Liver (tissue), 9 donors: ENCODE data around the gene PLCB1. TPM values are rescaled to one million over a fixed set of nuclear protein-coding genes. Genes with fewer than 3 reads are reported as not detected.

ENCODE experiments used
- DNase-seq: peaks from one replicate; pipeline ENCODE4 v3.0.0-alpha.2; 2017; ENCODE audit warnings: low spot score
- H3K27ac ChIP-seq, 2 donors: one replicate each; pipeline ENCODE4 v1.7.0; 2013; ENCODE audit warnings: inconsistent platforms in 2 of 2, low read length in 2 of 2, control low read depth in 1 of 2, low read depth in 1 of 2, mild to moderate bottlenecking in 1 of 2
- H3K27me3 ChIP-seq, 4 donors: one replicate each; pipeline versions ENCODE4 v1.6.1 to v1.7.0; 2013; ENCODE audit warnings: low read length in 3 of 4, inconsistent platforms in 1 of 4, mild to moderate bottlenecking in 1 of 4, moderate library complexity in 1 of 4; ENCODE audit not compliant: control insufficient read depth in 4 of 4, insufficient read depth in 4 of 4
- H3K36me3 ChIP-seq, 4 donors: one replicate each; pipeline versions ENCODE4 v1.6.1 to v1.7.0; 2013; ENCODE audit warnings: low read length in 3 of 4, mild to moderate bottlenecking in 3 of 4, low read depth in 1 of 4, moderate library complexity in 1 of 4; ENCODE audit not compliant: control insufficient read depth in 4 of 4, insufficient read depth in 3 of 4
- H3K4me1 ChIP-seq, 4 donors: one replicate each; pipeline versions ENCODE4 v1.6.1 to v1.7.0; 2013; ENCODE audit warnings: low read length in 3 of 4, mild to moderate bottlenecking in 3 of 4, moderate library complexity in 1 of 4; ENCODE audit not compliant: control insufficient read depth in 4 of 4, insufficient read depth in 4 of 4
- H3K4me3 ChIP-seq, 3 donors: one replicate each; pipeline versions ENCODE4 v1.6.1 to v1.7.0; 2013; ENCODE audit warnings: low read length in 3 of 3, control low read depth in 1 of 3, low read depth in 1 of 3, mild to moderate bottlenecking in 1 of 3
- H3K9ac ChIP-seq, 2 donors: one replicate each; pipeline ENCODE4 v1.7.0; 2013; ENCODE audit warnings: low read length in 2 of 2, mild to moderate bottlenecking in 2 of 2, moderate library complexity in 2 of 2, control low read depth in 1 of 2, low read depth in 1 of 2
- H3K9me3 ChIP-seq, 4 donors: one replicate each; pipeline versions ENCODE4 v1.6.1 to v1.7.0; 2013; ENCODE audit warnings: low read length in 3 of 4; ENCODE audit not compliant: control insufficient read depth in 4 of 4
- ATF3 ChIP-seq: IDR thresholded peaks from 2 replicates; pipeline ENCODE4 v1.6.1; 2016; ENCODE audit warnings: antibody characterized with exemption
- FOXA1 ChIP-seq: IDR thresholded peaks from 2 replicates; pipeline ENCODE4 v1.6.1; 2016; ENCODE audit warnings: antibody characterized with exemption
- FOXA2 ChIP-seq: IDR thresholded peaks from 2 replicates; pipeline ENCODE4 v1.6.1; 2016; ENCODE audit warnings: antibody characterized with exemption
- GABPA ChIP-seq, 2 donors: IDR thresholded peaks in 1 of 2; conservative IDR thresholded peaks in 1 of 2; 2 replicates each; pipeline ENCODE4 v1.6.1; 2016; ENCODE audit warnings: antibody characterized with exemption in 2 of 2, mild to moderate bottlenecking in 1 of 2, moderate library complexity in 1 of 2
- HNF4A ChIP-seq, 2 donors: conservative IDR thresholded peaks; 2 replicates each; pipeline ENCODE4 v1.6.1; 2016; ENCODE audit warnings: antibody characterized with exemption in 2 of 2, mild to moderate bottlenecking in 2 of 2
- JUND ChIP-seq, 2 donors: IDR thresholded peaks; 2 replicates each; pipeline ENCODE4 v1.6.1; 2016; ENCODE audit warnings: antibody characterized with exemption in 2 of 2
- NR2F2 ChIP-seq: IDR thresholded peaks from 2 replicates; pipeline ENCODE4 v1.6.1; 2016; ENCODE audit warnings: antibody characterized with exemption
- RAD21 ChIP-seq, 2 donors: IDR thresholded peaks; 2 replicates each; pipeline ENCODE4 v1.6.1; 2016; ENCODE audit warnings: antibody characterized with exemption in 2 of 2, mild to moderate bottlenecking in 2 of 2
- RXRA ChIP-seq, 2 donors: IDR thresholded peaks; 2 replicates each; pipeline ENCODE4 v1.6.1; 2017 to 2018; ENCODE audit warnings: antibody characterized with exemption in 2 of 2, mild to moderate bottlenecking in 1 of 2
- SP1 ChIP-seq: IDR thresholded peaks from 2 replicates; pipeline ENCODE4 v1.6.1; 2018; ENCODE audit warnings: antibody characterized with exemption, mild to moderate bottlenecking
- TAF1 ChIP-seq: conservative IDR thresholded peaks from 2 replicates; pipeline ENCODE4 v1.6.1; 2016; ENCODE audit warnings: antibody characterized with exemption, mild to moderate bottlenecking
- YY1 ChIP-seq: IDR thresholded peaks from 2 replicates; pipeline ENCODE4 v1.6.1; 2016; ENCODE audit warnings: antibody characterized with exemption, mild to moderate bottlenecking
- WGBS: extraction: QIAGEN DNeasy Blood & Tissue Kit; methylation state at CpG from one replicate; pipeline ENCODE4 v1.1.7; 2013; 5-methylcytosine and 5-hydroxymethylcytosine counted together
- polyA plus RNA-seq, 2 donors: library from polyadenylated mRNA; stranded (reverse) in 1 of 2; unstranded in 1 of 2; fragments of 200-250 nt in 1 of 2; fragments of >200 nt in 1 of 2; fragmentation: Nextera tagmentation in 1 of 2; extraction: Ambion mirVana in 1 of 2; gene quantifications; one replicate each; pipeline versions ENCODE4 v1.2.1 to v1.2.3, GENCODE V29; 2013 to 2015
- total RNA-seq, 2 donors: library from RNA; depleted of rRNA; stranded (reverse); fragments of >200 nt; gene quantifications; one replicate each; pipeline ENCODE4 v1.2.3, GENCODE V29; 2014
- TF ChIP-seq, protein P1 (sequence below): IDR thresholded peaks from 2 replicates; pipeline ENCODE4 v1.6.1; 2016; ENCODE audit warnings: antibody characterized with exemption
- TF ChIP-seq, protein P2 (sequence below): fragments of 150-350 bp; IDR thresholded peaks from 2 replicates; pipeline ENCODE4 v1.5.1; 2017; ENCODE audit warnings: improper control_type of control experiment, low read depth, low read length; ENCODE audit not compliant: missing input control
- donor health status: healthy.
- donor health status: healthy.
- donor health status: healthy.
- donor health status: healthy.
- donor health status: healthy.

Gene PLCB1
- total and polyA plus RNA-seq, 4 donors = 3.7 to 13.5 (median 5.9) TPM

DNA sequence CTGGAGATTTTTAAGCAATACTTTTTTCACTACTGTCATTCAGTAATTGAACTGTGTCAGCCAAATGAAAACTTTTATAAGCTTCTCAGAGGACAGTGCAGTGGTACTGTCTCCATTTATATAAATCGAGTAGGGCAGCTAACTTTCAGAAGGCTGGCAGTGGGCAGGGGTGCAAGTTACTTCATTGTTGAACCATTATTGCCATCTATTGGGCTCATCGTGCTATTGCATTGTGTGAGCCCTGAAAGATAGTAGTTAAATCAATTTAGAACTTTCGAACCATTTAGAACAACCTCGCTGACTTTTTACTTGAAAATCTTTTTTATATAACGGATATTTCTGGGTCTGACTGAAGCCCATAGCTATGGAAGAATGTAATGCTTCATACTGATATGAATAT lies 589.0 kb downstream of the PLCB1 start:
- H3K4me1 ChIP-seq = peaks cover 0 to 16% (median 12%) of the 10 kb centered on the region in 4 donors
- TF ChIP-seq, protein P1, sequence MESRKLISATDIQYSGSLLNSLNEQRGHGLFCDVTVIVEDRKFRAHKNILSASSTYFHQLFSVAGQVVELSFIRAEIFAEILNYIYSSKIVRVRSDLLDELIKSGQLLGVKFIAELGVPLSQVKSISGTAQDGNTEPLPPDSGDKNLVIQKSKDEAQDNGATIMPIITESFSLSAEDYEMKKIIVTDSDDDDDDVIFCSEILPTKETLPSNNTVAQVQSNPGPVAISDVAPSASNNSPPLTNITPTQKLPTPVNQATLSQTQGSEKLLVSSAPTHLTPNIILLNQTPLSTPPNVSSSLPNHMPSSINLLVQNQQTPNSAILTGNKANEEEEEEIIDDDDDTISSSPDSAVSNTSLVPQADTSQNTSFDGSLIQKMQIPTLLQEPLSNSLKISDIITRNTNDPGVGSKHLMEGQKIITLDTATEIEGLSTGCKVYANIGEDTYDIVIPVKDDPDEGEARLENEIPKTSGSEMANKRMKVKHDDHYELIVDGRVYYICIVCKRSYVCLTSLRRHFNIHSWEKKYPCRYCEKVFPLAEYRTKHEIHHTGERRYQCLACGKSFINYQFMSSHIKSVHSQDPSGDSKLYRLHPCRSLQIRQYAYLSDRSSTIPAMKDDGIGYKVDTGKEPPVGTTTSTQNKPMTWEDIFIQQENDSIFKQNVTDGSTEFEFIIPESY = no peak
- TF ChIP-seq, protein P2, sequence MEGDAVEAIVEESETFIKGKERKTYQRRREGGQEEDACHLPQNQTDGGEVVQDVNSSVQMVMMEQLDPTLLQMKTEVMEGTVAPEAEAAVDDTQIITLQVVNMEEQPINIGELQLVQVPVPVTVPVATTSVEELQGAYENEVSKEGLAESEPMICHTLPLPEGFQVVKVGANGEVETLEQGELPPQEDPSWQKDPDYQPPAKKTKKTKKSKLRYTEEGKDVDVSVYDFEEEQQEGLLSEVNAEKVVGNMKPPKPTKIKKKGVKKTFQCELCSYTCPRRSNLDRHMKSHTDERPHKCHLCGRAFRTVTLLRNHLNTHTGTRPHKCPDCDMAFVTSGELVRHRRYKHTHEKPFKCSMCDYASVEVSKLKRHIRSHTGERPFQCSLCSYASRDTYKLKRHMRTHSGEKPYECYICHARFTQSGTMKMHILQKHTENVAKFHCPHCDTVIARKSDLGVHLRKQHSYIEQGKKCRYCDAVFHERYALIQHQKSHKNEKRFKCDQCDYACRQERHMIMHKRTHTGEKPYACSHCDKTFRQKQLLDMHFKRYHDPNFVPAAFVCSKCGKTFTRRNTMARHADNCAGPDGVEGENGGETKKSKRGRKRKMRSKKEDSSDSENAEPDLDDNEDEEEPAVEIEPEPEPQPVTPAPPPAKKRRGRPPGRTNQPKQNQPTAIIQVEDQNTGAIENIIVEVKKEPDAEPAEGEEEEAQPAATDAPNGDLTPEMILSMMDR = peak; percentile 88
- no peak for TF ChIP-seq ATF3
- TF ChIP-seq RAD21 (IDR thresholded peaks at IDR 0.05) = peak; percentile 89 to 91
- TF ChIP-seq JUND (IDR thresholded peaks at IDR 0.05) = no peak
- peak in 1 of 2 donors; percentile 13 for TF ChIP-seq HNF4A (conservative IDR thresholded peaks at IDR 0.05)
- no peak for TF ChIP-seq YY1

DNA sequence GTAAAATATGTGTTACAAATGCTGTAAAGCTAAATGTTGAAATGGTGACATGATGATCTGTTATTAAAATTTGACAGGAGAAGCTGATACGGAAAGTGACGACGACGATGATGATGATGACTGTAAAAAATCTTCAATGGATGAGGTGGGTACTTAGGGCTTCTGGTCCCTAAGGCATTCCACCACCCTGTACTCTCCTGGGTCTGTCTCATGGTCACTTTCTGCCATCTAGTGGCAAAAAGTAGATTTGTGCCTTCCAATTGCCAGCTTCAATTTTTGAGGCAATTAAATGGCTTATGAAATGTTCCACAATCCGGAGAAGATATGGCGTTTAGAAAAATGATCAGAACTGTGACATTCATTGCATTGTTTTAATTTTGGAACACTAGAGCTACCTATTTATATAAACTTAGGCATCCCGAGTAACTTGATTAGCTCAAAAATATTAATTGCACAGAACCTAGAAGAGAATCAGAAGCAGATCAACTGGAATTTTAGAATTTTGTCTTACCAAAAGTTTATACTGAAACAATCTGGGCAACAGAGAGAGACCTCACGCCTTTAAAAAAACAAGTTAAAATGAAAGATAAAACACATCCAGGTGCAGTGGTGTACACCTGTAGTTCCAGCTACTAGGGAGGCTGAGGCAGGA lies 590.3 kb downstream of the PLCB1 start:
- TF ChIP-seq RXRA (IDR thresholded peaks at IDR 0.05) (no peak), RAD21 (IDR thresholded peaks at IDR 0.05) (peak; percentile 98)
- TF ChIP-seq, protein P2 = peak; percentile 91
- no peak overlapping the region for H3K9ac ChIP-seq
- no peak for DNase-seq

More for the DNA sequence above, 589.0 kb downstream of the PLCB1 start:
- no peaks in the 10 kb centered on the region for H3K36me3 ChIP-seq
- no peak overlapping the region for H3K27ac ChIP-seq
- no peak overlapping the region for H3K4me3 ChIP-seq
- no peaks in the 10 kb centered on the region for H3K9me3 ChIP-seq
- no peaks in the 10 kb centered on the region for H3K27me3 ChIP-seq
- H3K9ac ChIP-seq = no peak overlapping the region
- 10% methylated on average over 5 of the region's 5 CpGs for WGBS
- DNase-seq = no peak

DNA sequence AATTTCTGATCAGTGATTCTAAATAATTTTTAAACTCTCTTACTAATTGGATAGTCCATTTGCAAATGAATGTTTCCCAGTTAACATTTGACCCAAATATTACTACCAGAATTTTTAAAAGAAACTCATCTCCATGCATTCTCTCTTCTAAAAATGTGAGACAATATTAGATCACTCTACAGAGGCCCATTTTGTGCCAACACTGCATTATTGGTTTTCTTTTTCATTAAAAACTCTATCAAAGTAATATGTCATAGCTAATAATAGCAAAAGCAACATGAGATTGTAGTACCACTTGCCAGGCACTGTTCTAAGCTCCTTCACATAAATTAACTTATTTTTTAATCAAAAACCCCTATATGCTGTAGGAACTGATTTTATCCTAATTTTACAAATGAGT lies 591.2 kb downstream of the PLCB1 start:
- Histone ChIP-seq H3K36me3 (no peaks in the 10 kb centered on the region), H3K27ac (no peak overlapping the region), H3K4me3 (no peak overlapping the region), H3K9ac (no peak overlapping the region), H3K27me3 (no peaks in the 10 kb centered on the region), H3K4me1 (peaks cover 0 to 16% (median 12%) of the 10 kb centered on the region in 4 donors), H3K9me3 (no peaks in the 10 kb centered on the region)
- no peak for DNase-seq
- TF ChIP-seq GABPA (IDR thresholded peaks at IDR 0.05 in 1 of 2, conservative IDR thresholded peaks at IDR 0.05 in 1 of 2) = no peak
- no peak for TF ChIP-seq SP1
- no peak for TF ChIP-seq HNF4A (conservative IDR thresholded peaks at IDR 0.05)
- TF ChIP-seq FOXA1 = no peak
- TF ChIP-seq, protein P1 = no peak
- TF ChIP-seq TAF1 = no peak
- no peak for TF ChIP-seq FOXA2
- no peak for TF ChIP-seq NR2F2
- TF ChIP-seq RAD21 (IDR thresholded peaks at IDR 0.05) = no peak
- TF ChIP-seq, protein P2 = no peak

More for the DNA sequence above, 590.3 kb downstream of the PLCB1 start:
- Histone ChIP-seq H3K9me3 (no peaks in the 10 kb centered on the region), H3K4me1 (peaks cover 0 to 16% (median 12%) of the 10 kb centered on the region in 4 donors), H3K27me3 (no peaks in the 10 kb centered on the region), H3K27ac (no peak overlapping the region), H3K36me3 (no peaks in the 10 kb centered on the region), H3K4me3 (no peak overlapping the region)
- whole genome bisulfite sequencing = 28% methylated on average over 8 of the region's 8 CpGs
